GM12873 (cell line): Measurements from ENCODE around the gene SLC25A44.
A peak's percentile ranks its signal among the peaks of the same experiment; 100 is the strongest.

Source experiments
- TF ChIP-seq, protein P1 (sequence below): IDR thresholded peaks from 2 replicates; pipeline ENCODE4 v1.5.1; 2012; ENCODE audit warnings: low read depth, mild to moderate bottlenecking, moderate library complexity, low read length, control low read depth; ENCODE audit not compliant: insufficient read depth; ENCODE audit errors: missing control alignments

Gene SLC25A44, protein sequence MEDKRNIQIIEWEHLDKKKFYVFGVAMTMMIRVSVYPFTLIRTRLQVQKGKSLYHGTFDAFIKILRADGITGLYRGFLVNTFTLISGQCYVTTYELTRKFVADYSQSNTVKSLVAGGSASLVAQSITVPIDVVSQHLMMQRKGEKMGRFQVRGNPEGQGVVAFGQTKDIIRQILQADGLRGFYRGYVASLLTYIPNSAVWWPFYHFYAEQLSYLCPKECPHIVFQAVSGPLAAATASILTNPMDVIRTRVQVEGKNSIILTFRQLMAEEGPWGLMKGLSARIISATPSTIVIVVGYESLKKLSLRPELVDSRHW

GRCh38 chr1:156193488-156194299 is at the start of gene SLC25A44:
Gene SLC25A44, plus strand, starts transcription at chr1:156194104. Its CDS starts 5,744 bp downstream, at chr1:156199848.
- TF ChIP-seq, protein P1, sequence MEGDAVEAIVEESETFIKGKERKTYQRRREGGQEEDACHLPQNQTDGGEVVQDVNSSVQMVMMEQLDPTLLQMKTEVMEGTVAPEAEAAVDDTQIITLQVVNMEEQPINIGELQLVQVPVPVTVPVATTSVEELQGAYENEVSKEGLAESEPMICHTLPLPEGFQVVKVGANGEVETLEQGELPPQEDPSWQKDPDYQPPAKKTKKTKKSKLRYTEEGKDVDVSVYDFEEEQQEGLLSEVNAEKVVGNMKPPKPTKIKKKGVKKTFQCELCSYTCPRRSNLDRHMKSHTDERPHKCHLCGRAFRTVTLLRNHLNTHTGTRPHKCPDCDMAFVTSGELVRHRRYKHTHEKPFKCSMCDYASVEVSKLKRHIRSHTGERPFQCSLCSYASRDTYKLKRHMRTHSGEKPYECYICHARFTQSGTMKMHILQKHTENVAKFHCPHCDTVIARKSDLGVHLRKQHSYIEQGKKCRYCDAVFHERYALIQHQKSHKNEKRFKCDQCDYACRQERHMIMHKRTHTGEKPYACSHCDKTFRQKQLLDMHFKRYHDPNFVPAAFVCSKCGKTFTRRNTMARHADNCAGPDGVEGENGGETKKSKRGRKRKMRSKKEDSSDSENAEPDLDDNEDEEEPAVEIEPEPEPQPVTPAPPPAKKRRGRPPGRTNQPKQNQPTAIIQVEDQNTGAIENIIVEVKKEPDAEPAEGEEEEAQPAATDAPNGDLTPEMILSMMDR, result peak; percentile 56

DNA sequence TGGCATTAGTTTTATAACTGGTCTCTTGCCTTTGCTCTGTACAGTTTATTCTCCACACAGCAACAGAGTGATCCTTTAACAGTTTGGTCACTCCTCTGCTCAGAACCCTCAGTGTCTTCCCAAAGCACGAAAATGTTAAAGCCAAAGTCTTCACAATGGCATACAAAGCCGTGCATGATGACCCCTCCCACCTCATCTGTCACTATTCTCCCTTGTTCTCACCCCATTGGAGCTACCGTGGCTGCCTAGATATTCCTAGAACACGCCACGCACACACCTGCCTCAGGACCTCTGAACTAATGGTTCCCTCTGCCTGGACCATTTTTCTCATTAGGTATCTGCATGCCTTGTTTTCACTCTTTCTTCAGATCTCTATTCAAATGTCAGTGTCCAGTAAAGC is 49.2 kb upstream of the SLC25A44 start:
- TF ChIP-seq, protein P1, result no peak

- TF ChIP-seq, protein P1, result no peak
These were observed 48.3 kb upstream of the SLC25A44 start for GRCh38 chr1:156145650-156146019.

GRCh38 chr1:156146020-156146768 is 47.7 kb upstream of the SLC25A44 start:
- TF ChIP-seq, protein P1, result peak; percentile 79

DNA sequence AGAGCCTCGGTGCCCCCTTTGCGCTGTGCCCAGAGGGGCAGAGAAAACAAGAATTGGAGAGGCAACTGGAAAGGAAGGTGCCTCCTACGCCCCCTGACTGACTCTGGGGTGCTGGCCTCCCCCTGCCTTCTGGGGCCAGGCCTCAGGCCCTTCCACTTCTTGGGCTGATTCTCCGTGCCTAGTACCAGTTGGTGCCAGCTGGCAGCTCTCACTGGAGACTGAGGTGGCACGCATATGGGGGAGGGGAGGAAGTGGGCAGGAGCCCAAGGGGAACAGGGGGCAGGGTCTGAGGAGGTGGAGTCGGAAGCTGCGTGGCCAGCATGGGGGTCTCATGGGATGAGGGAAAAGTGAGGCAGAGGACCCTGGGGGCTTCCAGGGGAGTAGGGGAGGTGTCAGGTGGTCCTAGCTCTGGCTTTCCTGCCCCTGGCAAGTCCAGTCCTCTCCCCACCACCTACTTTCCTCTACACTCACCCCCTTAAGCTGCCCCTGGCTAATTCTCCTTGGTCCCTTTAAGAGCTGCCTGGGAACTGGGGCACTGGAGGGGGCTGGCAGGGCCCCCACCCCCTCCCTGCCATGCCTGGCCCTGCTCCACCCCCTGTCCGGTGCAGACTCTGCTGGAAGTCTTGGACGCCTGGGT is 47.0 kb upstream of the SLC25A44 start:
- TF ChIP-seq, protein P1, result no peak

- TF ChIP-seq, protein P1, result no peak
These were observed 45.7 kb upstream of the SLC25A44 start for GRCh38 chr1:156148216-156148615.
